HCT116 (cell line): ENCODE measurements around the gene SPATA45. TPM values are rescaled to one million over a fixed set of nuclear protein-coding genes. Genes with fewer than 3 reads are reported as not detected.

Source experiments
- ATAC-seq: fragments of 200-7000 bp; cut with Tn5 transposase; 2 replicates; pipeline ENCODE4 v1.9.1; 2020; ENCODE audit warnings: mild to moderate bottlenecking, moderate library complexity
- BruUV-seq: library from RNA; stranded (reverse); fragments of 400-500 nt; replicated peaks from 2 replicates; lab custom pipeline; 2021; lab: Mats Ljungman, UMichigan
- CTCF ChIA-PET: fragments of 300-600 bp; sonication (Branson Sonifier 250); formaldehyde crosslinking; loops from one replicate; lab custom pipeline; 2021; ENCODE audit warnings: antibody characterized with exemption; lab: Charles Lee
- POLR2A ChIA-PET: fragments of 300-600, 350-600 bp; sonication (Branson Sonifier 250); formaldehyde crosslinking; loops from one replicate; lab custom pipeline; 2021; ENCODE audit warnings: antibody characterized with exemption; lab: Charles Lee
- RAD21 ChIA-PET, 2 experiments: fragments of 300-600 bp; sonication (Branson Sonifier 250); formaldehyde crosslinking; loops; one replicate each; lab custom pipeline; 2023; ENCODE audit warnings: low total read pairs in 2 of 2; ENCODE audit not compliant: uncharacterized antibody in 2 of 2, unreplicated experiment in 2 of 2, low non-redundant PET in 1 of 2; lab: Charles Lee
- DNase-seq: peaks from one replicate; pipeline ENCODE4 v3.0.0-alpha.2; 2010; ENCODE audit warnings: low read depth, low spot score
- H2AFZ ChIP-seq: fragments of 200-600 bp; shearing (Covaris generic), sonication (generic); 2 replicates; pipeline ENCODE4 v1.6.1; 2017; ENCODE audit warnings: low read depth, mixed run types, mixed read lengths, antibody characterized with exemption, low read length; ENCODE audit not compliant: poor library complexity, severe bottlenecking
- H3K27ac ChIP-seq: 2 replicates; pipeline ENCODE4 v1.5.1; 2012; ENCODE audit warnings: low read depth, low read length
- H3K27me3 ChIP-seq: fragments of 200-600 bp; sonication (generic); 2 replicates; pipeline ENCODE4 v1.6.1; 2016; ENCODE audit warnings: mixed run types, low read length, mixed read lengths; ENCODE audit not compliant: insufficient read depth
- H3K36me3 ChIP-seq, 2 experiments: fragments of 200-500 bp in 1 of 2; fragments of 200-600 bp in 1 of 2; sonication (Bioruptor generic) in 1 of 2; sonication (generic) in 1 of 2; 2 replicates each; pipeline versions ENCODE4 v1.5.1 to v1.6.1; 2014 to 2016; ENCODE audit warnings: low read length in 2 of 2, inconsistent platforms in 1 of 2, mixed read lengths in 1 of 2, mixed run types in 1 of 2; ENCODE audit not compliant: insufficient read depth in 2 of 2, control insufficient read depth in 1 of 2
- H3K4me1 ChIP-seq, 2 experiments: fragments of 200-600 bp in 1 of 2; sonication (generic) in 1 of 2; 2 replicates each; pipeline versions ENCODE4 v1.5.1 to v1.6.1; 2012 to 2017; ENCODE audit warnings: low read length in 2 of 2, inconsistent platforms in 1 of 2, mild to moderate bottlenecking in 1 of 2, mixed read lengths in 1 of 2, mixed run types in 1 of 2, moderate library complexity in 1 of 2; ENCODE audit not compliant: insufficient read depth in 2 of 2, control insufficient read depth in 1 of 2
- H3K4me2 ChIP-seq: fragments of 200-600 bp; sonication (generic); 2 replicates; pipeline ENCODE4 v1.6.1; 2017; ENCODE audit warnings: mixed run types, low read length, mixed read lengths
- H3K4me3 ChIP-seq, 2 experiments: fragments of 200-600 bp in 1 of 2; sonication (generic) in 1 of 2; replicated peaks in 1 of 2; 2 replicates each; pipeline ENCODE4 v1.5.1; 2011 to 2016; ENCODE audit warnings: low read length in 2 of 2, control low read depth in 1 of 2, low read depth in 1 of 2, mild to moderate bottlenecking in 1 of 2, mixed read lengths in 1 of 2, mixed run types in 1 of 2
- H3K79me2 ChIP-seq: fragments of 200-600 bp; sonication (generic); 2 replicates; pipeline ENCODE4 v1.6.1; 2017; ENCODE audit warnings: mild to moderate bottlenecking, mixed run types, low read length, moderate library complexity, mixed read lengths; ENCODE audit not compliant: insufficient read depth
- H3K9ac ChIP-seq: fragments of 200-600 bp; sonication (generic); 2 replicates; pipeline ENCODE4 v1.6.1; 2016; ENCODE audit warnings: low read length, mixed read lengths
- H3K9me2 ChIP-seq: fragments of 200-600 bp; sonication (generic), shearing (Covaris generic); 2 replicates; pipeline ENCODE4 v1.6.1; 2017; ENCODE audit warnings: mixed run types, mild to moderate bottlenecking, moderate library complexity; ENCODE audit not compliant: insufficient read depth
- H3K9me3 ChIP-seq, 2 experiments: fragments of 200-500 bp in 1 of 2; fragments of 200-600 bp in 1 of 2; sonication (Bioruptor generic) in 1 of 2; sonication (generic) in 1 of 2; 2 replicates each; pipeline ENCODE4 v1.6.1; 2014 to 2017; ENCODE audit warnings: low read length in 2 of 2, mixed read lengths in 2 of 2, inconsistent platforms in 1 of 2, low read depth in 1 of 2, mild to moderate bottlenecking in 1 of 2, mixed run types in 1 of 2, moderate library complexity in 1 of 2; ENCODE audit not compliant: control insufficient read depth in 1 of 2, insufficient read depth in 1 of 2
- H4K20me1 ChIP-seq: fragments of 200-600 bp; sonication (generic), shearing (Covaris generic); 2 replicates; pipeline ENCODE4 v1.6.1; 2017; ENCODE audit warnings: mixed run types, mild to moderate bottlenecking, moderate library complexity; ENCODE audit not compliant: insufficient read depth
- CBX3 ChIP-seq: IDR thresholded peaks from 2 replicates; pipeline ENCODE4 v1.6.1; 2012; ENCODE audit warnings: low read depth
- CEBPB ChIP-seq: IDR thresholded peaks from 2 replicates; pipeline ENCODE4 v1.6.1; 2012; ENCODE audit warnings: low read depth
- EGR1 ChIP-seq: IDR thresholded peaks from 2 replicates; pipeline ENCODE4 v1.6.1; 2012; ENCODE audit warnings: low read depth
- ELF1 ChIP-seq: IDR thresholded peaks from 2 replicates; pipeline ENCODE4 v1.6.1; 2012; ENCODE audit warnings: low read depth, borderline replicate concordance
- EZH2phosphoT487 ChIP-seq: fragments of 200-600 bp; IDR thresholded peaks from 2 replicates; pipeline ENCODE4 v1.6.1; 2018; ENCODE audit warnings: antibody characterized with exemption, borderline replicate concordance
- FOSL1 ChIP-seq: IDR thresholded peaks from 2 replicates; pipeline ENCODE4 v1.6.1; 2012; ENCODE audit warnings: low read depth
- JUND ChIP-seq: IDR thresholded peaks from 2 replicates; pipeline ENCODE4 v1.6.1; 2012
- MAX ChIP-seq: IDR thresholded peaks from 2 replicates; pipeline ENCODE4 v1.6.1; 2012
- POLR2A ChIP-seq: IDR thresholded peaks from 2 replicates; pipeline ENCODE4 v1.7.0; 2011; ENCODE audit warnings: borderline replicate concordance; ENCODE audit not compliant: insufficient read depth, insufficient read length; ENCODE audit errors: extremely low read depth
- POLR2AphosphoS5 ChIP-seq: IDR thresholded peaks from 2 replicates; pipeline ENCODE4 v1.6.1; 2011; ENCODE audit warnings: mild to moderate bottlenecking, low read depth, low read length, moderate library complexity
- RAD21 ChIP-seq: IDR thresholded peaks from 2 replicates; pipeline ENCODE4 v1.6.1; 2012; ENCODE audit warnings: low read depth, mild to moderate bottlenecking
- SRF ChIP-seq: IDR thresholded peaks from 2 replicates; pipeline ENCODE4 v1.6.1; 2012; ENCODE audit warnings: low read depth
- YY1 ChIP-seq: IDR thresholded peaks from 2 replicates; pipeline ENCODE4 v1.6.1; 2011; ENCODE audit warnings: low read length, low read depth, moderate library complexity, mild to moderate bottlenecking; ENCODE audit not compliant: insufficient replicate concordance; ENCODE audit errors: extremely low read depth
- ZFX ChIP-seq: fragments of 450-650 bp; IDR thresholded peaks from 2 replicates; pipeline ENCODE4 v1.6.1; 2017
- intact Hi-C: fragments of 100-400 bp; cut with micrococcal nuclease; formaldehyde crosslinking; loops from 2 replicates; pipeline ENCODE4 v1.10.0; 2022
- total RNA-seq: library from RNA; stranded (reverse); gene quantifications from one replicate; pipeline ENCODE4 v1.2.1, GENCODE V29; 2021; ENCODE audit not compliant: unreplicated experiment
- TF ChIP-seq, protein P1 (sequence below): IDR thresholded peaks from 2 replicates; pipeline ENCODE4 v1.6.1; 2011; ENCODE audit warnings: mild to moderate bottlenecking, low read length, moderate library complexity; ENCODE audit not compliant: insufficient replicate concordance; ENCODE audit errors: extremely low read depth

SPATA45 gene
- total RNA-seq, 1 experiment from 2014 or later = not detected

GRCh38 chr1:212791261-212791675 is 56.2 kb downstream of the SPATA45 start:
- no peaks in the 10 kb centered on the region for H3K9me2 ChIP-seq
- intact Hi-C loops = loop anchor here (5.0 kb wide), 1 partner anchor 206 kb away; no protein-coding TSS in a partner anchor
- H3K4me1 ChIP-seq = peaks cover 12 to 21% of the 10 kb centered on the region in 2 experiments
- ChIA-PET CTCF (interaction anchor here (1.6 kb wide), 1 partner anchor 41 kb away, joined by 5 read pairs; no protein-coding TSS in a partner anchor), RAD21 (no interaction called here), POLR2A (interaction anchor here (0.7 to 1.0 kb wide), 2 partner anchors 10 to 15 kb away, joined by 3 read pairs; no protein-coding TSS in a partner anchor)
- H3K4me2 ChIP-seq = peak overlapping the region; percentile 88
- no peaks in the 10 kb centered on the region for H4K20me1 ChIP-seq
- BruUV-seq = TSS peak; percentile 89
- H3K36me3 ChIP-seq = no peaks in the 10 kb centered on the region; a peak in 1 of 4 replicates
- no peaks in the 10 kb centered on the region for H3K27me3 ChIP-seq
- ATAC-seq = peak; percentile 78
- peak overlapping the region; percentile 92 for H3K4me3 ChIP-seq
- peak overlapping the region; percentile 74 for H3K27ac ChIP-seq
- peak overlapping the region; percentile 88 for H3K9ac ChIP-seq
- peaks cover 44% of the 10 kb centered on the region for H3K79me2 ChIP-seq
- no peaks in the 10 kb centered on the region for H3K9me3 ChIP-seq
- TF ChIP-seq MAX (no peak), EGR1 (no peak), SRF (no peak), POLR2AphosphoS5 (no peak), ELF1 (no peak; the same call in 1 of the 2 replicates), CEBPB (no peak), CBX3 (no peak), JUND (no peak), FOSL1 (no peak), EZH2phosphoT487 (no peak), RAD21 (no peak), POLR2A (no peak), ZFX (no peak), YY1 (no peak)
- TF ChIP-seq, protein P1, sequence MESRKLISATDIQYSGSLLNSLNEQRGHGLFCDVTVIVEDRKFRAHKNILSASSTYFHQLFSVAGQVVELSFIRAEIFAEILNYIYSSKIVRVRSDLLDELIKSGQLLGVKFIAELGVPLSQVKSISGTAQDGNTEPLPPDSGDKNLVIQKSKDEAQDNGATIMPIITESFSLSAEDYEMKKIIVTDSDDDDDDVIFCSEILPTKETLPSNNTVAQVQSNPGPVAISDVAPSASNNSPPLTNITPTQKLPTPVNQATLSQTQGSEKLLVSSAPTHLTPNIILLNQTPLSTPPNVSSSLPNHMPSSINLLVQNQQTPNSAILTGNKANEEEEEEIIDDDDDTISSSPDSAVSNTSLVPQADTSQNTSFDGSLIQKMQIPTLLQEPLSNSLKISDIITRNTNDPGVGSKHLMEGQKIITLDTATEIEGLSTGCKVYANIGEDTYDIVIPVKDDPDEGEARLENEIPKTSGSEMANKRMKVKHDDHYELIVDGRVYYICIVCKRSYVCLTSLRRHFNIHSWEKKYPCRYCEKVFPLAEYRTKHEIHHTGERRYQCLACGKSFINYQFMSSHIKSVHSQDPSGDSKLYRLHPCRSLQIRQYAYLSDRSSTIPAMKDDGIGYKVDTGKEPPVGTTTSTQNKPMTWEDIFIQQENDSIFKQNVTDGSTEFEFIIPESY = no peak
- H2AFZ ChIP-seq = peak overlapping the region; percentile 78
- DNase-seq = no peak
